Loucy (cell line): Measurements from ENCODE around the gene ZNF358.

Experiments
- H2AFZ ChIP-seq: fragments of 200-600 bp; sonication (generic); 2 replicates; pipeline ENCODE4 v1.6.0; 2016; ENCODE audit warnings: antibody characterized with exemption, mild to moderate bottlenecking, low read length, moderate library complexity
- H3F3A ChIP-seq: fragments of 200-600 bp; 2 replicates; pipeline ENCODE4 v1.6.0; 2016; ENCODE audit warnings: antibody characterized with exemption, low read depth, mild to moderate bottlenecking
- H3K27me3 ChIP-seq: fragments of 200-600 bp; sonication (generic); 2 replicates; pipeline ENCODE4 v1.6.1; 2014; ENCODE audit warnings: low read length, mild to moderate bottlenecking; ENCODE audit not compliant: insufficient read depth, poor library complexity, severe bottlenecking
- H3K36me3 ChIP-seq: fragments of 200-600 bp; sonication (generic); 2 replicates; pipeline ENCODE4 v1.6.1; 2016; ENCODE audit warnings: low read length; ENCODE audit not compliant: insufficient read depth
- H3K4me1 ChIP-seq: fragments of 200-600 bp; sonication (generic); 2 replicates; pipeline ENCODE4 v1.5.1; 2014; ENCODE audit warnings: low read length, mild to moderate bottlenecking; ENCODE audit not compliant: insufficient read depth, poor library complexity, severe bottlenecking
- H3K4me2 ChIP-seq: fragments of 200-600 bp; sonication (generic); 2 replicates; pipeline ENCODE4 v1.6.0; 2014; ENCODE audit warnings: antibody characterized with exemption, low read length, low read depth, mild to moderate bottlenecking; ENCODE audit not compliant: poor library complexity, severe bottlenecking
- H3K4me3 ChIP-seq: fragments of 200-600 bp; sonication (generic); 2 replicates; pipeline ENCODE4 v1.5.1; 2014; ENCODE audit warnings: low read length, mild to moderate bottlenecking, mixed read lengths; ENCODE audit not compliant: poor library complexity, severe bottlenecking
- H3K79me2 ChIP-seq: fragments of 200-600 bp; sonication (generic); 2 replicates; pipeline ENCODE4 v1.6.1; 2014; ENCODE audit warnings: low read length; ENCODE audit not compliant: insufficient read depth
- H3K9ac ChIP-seq: fragments of 200-600 bp; sonication (generic); 2 replicates; pipeline ENCODE4 v1.6.0; 2014; ENCODE audit warnings: mild to moderate bottlenecking, low read depth, low read length, moderate library complexity; ENCODE audit not compliant: poor library complexity, severe bottlenecking
- H3K9me2 ChIP-seq: fragments of 200-600 bp; sonication (generic); replicated peaks from 2 replicates; pipeline ENCODE4 v1.6.1; 2016; ENCODE audit warnings: low read depth, low read length, mixed read lengths
- H3K9me3 ChIP-seq: fragments of 200-600 bp; sonication (generic); 2 replicates; pipeline ENCODE4 v1.6.1; 2014; ENCODE audit warnings: mild to moderate bottlenecking, antibody characterized with exemption, low read length, low read depth; ENCODE audit not compliant: insufficient read depth
- H4K20me1 ChIP-seq: fragments of 200-600 bp; sonication (generic); 2 replicates; pipeline ENCODE4 v1.6.0; 2014; ENCODE audit warnings: antibody characterized with exemption, low read length, mild to moderate bottlenecking; ENCODE audit not compliant: insufficient read depth, poor library complexity, severe bottlenecking
- EZH2phosphoT487 ChIP-seq: fragments of 200-600 bp; IDR thresholded peaks from 2 replicates; pipeline ENCODE4 v1.6.1; 2018; ENCODE audit warnings: antibody characterized with exemption, mild to moderate bottlenecking, moderate library complexity, borderline replicate concordance
- TF ChIP-seq, protein P1 (sequence below): fragments of 200-600 bp; sonication (generic); conservative IDR thresholded peaks from 2 replicates; pipeline ENCODE4 v1.5.1; 2014; ENCODE audit warnings: mild to moderate bottlenecking, antibody characterized with exemption, low read length

The ZNF358 gene

DNA sequence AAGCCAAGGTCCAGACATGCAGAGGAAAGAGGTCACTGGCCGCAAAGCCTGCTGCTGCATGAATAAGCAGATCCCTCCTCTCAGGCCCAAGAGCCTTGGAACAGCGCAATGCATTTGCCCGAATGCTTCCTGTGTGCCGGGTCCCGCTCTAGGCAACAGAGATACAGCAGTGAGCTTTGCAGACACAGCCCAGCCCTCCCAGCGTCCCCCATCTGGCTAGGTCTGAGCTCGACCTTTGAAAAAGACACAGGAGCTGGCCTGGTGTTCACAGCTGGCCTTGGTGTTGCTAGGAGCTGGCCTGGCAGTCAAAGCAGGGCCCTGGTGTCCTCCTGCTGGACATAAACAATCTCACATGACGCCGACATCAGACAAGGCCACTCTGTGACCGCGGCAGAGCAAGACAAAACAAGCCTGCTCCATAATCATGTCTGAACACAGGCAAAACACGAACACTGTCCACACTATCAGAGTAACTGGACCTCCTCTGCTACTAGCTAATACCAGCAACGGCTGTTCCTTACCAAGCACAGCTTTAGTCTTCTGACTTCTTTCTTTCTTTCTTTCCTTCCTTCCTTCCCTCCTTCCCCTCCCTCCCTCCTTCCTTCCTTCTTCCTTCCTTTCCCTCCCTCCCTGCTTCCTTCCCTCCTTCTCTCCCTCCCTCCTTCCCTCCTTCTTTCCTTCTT lies 21.3 kb upstream of the ZNF358 start:
- no peaks in the 10 kb centered on the region for H3F3A ChIP-seq
- H3K9ac ChIP-seq: no peak overlapping the region
- no peaks in the 10 kb centered on the region for H3K9me2 ChIP-seq
- no peak overlapping the region for H3K4me3 ChIP-seq
- H3K4me2 ChIP-seq: no peak overlapping the region
- TF ChIP-seq EZH2phosphoT487: no peak
- TF ChIP-seq, protein P1, sequence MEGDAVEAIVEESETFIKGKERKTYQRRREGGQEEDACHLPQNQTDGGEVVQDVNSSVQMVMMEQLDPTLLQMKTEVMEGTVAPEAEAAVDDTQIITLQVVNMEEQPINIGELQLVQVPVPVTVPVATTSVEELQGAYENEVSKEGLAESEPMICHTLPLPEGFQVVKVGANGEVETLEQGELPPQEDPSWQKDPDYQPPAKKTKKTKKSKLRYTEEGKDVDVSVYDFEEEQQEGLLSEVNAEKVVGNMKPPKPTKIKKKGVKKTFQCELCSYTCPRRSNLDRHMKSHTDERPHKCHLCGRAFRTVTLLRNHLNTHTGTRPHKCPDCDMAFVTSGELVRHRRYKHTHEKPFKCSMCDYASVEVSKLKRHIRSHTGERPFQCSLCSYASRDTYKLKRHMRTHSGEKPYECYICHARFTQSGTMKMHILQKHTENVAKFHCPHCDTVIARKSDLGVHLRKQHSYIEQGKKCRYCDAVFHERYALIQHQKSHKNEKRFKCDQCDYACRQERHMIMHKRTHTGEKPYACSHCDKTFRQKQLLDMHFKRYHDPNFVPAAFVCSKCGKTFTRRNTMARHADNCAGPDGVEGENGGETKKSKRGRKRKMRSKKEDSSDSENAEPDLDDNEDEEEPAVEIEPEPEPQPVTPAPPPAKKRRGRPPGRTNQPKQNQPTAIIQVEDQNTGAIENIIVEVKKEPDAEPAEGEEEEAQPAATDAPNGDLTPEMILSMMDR: no peak
- no peaks in the 10 kb centered on the region for H4K20me1 ChIP-seq
- H2AFZ ChIP-seq: no peak overlapping the region
- H3K79me2 ChIP-seq: no peaks in the 10 kb centered on the region
- H3K9me3 ChIP-seq: no peaks in the 10 kb centered on the region
- no peaks in the 10 kb centered on the region for H3K4me1 ChIP-seq
- H3K27me3 ChIP-seq: no peaks in the 10 kb centered on the region
- H3K36me3 ChIP-seq: no peaks in the 10 kb centered on the region

DNA sequence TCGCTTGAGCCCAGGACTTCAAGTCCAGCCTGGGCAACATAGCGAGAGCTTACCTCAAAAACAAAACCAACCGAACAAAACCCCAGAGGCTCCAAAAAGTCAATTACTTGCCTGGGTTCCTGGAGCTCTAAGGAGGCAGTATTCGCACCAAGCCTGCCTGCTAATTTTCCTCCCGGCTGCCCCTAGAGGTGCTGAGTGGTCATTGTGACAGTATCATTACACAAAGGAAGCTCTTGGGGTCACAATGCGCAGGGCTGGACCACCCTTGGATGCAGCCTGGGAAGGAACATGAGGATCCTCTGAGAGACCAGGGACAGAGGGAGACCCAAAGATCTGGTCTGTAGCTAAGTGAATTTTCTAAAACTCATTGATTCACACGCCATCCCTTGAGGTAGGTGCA lies 18.6 kb upstream of the ZNF358 start:
- H3K36me3 ChIP-seq: no peaks in the 10 kb centered on the region
- H3K79me2 ChIP-seq: no peaks in the 10 kb centered on the region
- H3K27me3 ChIP-seq: no peaks in the 10 kb centered on the region
- no peak overlapping the region for H3K4me3 ChIP-seq
- no peak overlapping the region for H2AFZ ChIP-seq
- no peak for TF ChIP-seq EZH2phosphoT487
- TF ChIP-seq, protein P1: peak; percentile 60
- no peaks in the 10 kb centered on the region for H3K4me1 ChIP-seq
- no peak overlapping the region for H3K4me2 ChIP-seq
- no peaks in the 10 kb centered on the region for H4K20me1 ChIP-seq
- no peaks in the 10 kb centered on the region for H3K9me3 ChIP-seq
- H3F3A ChIP-seq: no peaks in the 10 kb centered on the region
- H3K9me2 ChIP-seq: no peaks in the 10 kb centered on the region
- H3K9ac ChIP-seq: no peak overlapping the region

DNA sequence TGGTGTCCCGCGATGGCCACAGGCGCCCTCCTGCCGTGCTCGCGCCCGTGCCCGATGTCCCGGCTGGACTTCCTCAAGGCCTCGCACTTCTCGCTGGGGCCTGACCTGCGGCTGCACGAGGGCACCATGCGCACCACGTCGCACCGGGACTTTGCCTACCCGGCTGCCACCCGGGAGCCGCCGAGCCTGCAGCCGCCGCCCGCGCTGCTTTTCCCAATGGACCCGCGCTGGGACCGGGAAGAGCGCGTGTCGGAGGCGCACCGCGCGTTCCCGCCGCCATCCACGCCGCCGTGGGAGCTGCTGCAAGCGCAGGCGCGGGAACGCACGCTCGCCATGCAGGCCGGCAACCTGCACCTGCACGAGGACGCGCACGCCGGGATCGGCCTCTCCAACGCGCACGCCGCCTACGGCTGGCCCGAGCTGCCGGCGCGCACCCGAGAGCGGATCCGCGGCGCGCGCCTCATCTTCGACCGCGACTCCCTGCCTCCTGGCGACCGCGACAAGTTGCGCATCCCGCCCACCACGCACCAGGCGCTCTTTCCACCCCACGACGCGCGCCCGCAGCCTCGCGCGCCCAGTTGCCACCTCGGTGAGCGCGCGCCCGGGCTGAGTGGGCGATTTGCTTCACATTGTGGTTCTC lies 15.0 kb upstream of the ZNF358 start:
- Histone ChIP-seq H2AFZ (no peak overlapping the region), H3K4me2 (no peak overlapping the region), H3K9me2 (no peaks in the 10 kb centered on the region), H4K20me1 (no peaks in the 10 kb centered on the region), H3K9me3 (no peaks in the 10 kb centered on the region), H3F3A (no peaks in the 10 kb centered on the region), H3K36me3 (no peaks in the 10 kb centered on the region), H3K27me3 (no peaks in the 10 kb centered on the region), H3K9ac (no peak overlapping the region), H3K79me2 (no peaks in the 10 kb centered on the region), H3K4me1 (no peaks in the 10 kb centered on the region), H3K4me3 (no peak overlapping the region)
- TF ChIP-seq EZH2phosphoT487: no peak
- TF ChIP-seq, protein P1: no peak
